T-cell (primary cell): ENCODE data around the gene ZNF32. TPM values are rescaled to one million over a fixed set of nuclear protein-coding genes. Genes with fewer than 3 reads are reported as not detected.
"Not testable (repeated sequence)": the region's sequence is repeated elsewhere in the genome, so short reads cannot be mapped to it uniquely, and the experiment has no call there.

ENCODE experiments used
- ATAC-seq, 4 experiments: fragments of 200-7000 bp in 3 of 4; fragments of 150-1000 bp in 1 of 4; cut with Tn5 transposase; replicated peaks in 1 of 4; 1 replicate in 3 of 4; 2 replicates in 1 of 4; pipeline ENCODE4 v1.10.0; 2021; ENCODE audit warnings: moderate library complexity in 3 of 4, mild to moderate bottlenecking in 2 of 4, moderate number of reproducible peaks in 1 of 4
- CTCF ChIA-PET, 2 donors: fragments of 300-600 bp; sonication (Branson Sonifier 250); formaldehyde crosslinking; loops; one replicate each; lab custom pipeline; 2022; ENCODE audit warnings: antibody characterized with exemption in 2 of 2; lab: Charles Lee
- POLR2A ChIA-PET, 2 donors: fragments of 300-600 bp; sonication (Branson Sonifier 250); formaldehyde crosslinking; loops; one replicate each; lab custom pipeline; 2022; ENCODE audit warnings: antibody characterized with exemption in 2 of 2; lab: Charles Lee
- DNase-seq, 35 experiments: peaks; one replicate each; pipeline versions ENCODE4 v3.0.0 to v3.0.0-alpha.2; 2013 to 2023
- H3K27ac ChIP-seq: one replicate; pipeline ENCODE4 v1.5.1; 2013; ENCODE audit warnings: low read length
- H3K27me3 ChIP-seq, 2 experiments: replicated peaks in 1 of 2; 1 replicate in 1 of 2; 2 replicates in 1 of 2; pipeline versions ENCODE4 v1.6.1 to v1.7.0; 2013; ENCODE audit warnings: low read length in 1 of 2, mixed read lengths in 1 of 2; ENCODE audit not compliant: control insufficient read depth in 2 of 2, insufficient read depth in 2 of 2; ENCODE audit errors: extremely low read depth in 1 of 2
- H3K36me3 ChIP-seq, 2 donors: 1 replicate in 1 of 2; 2 replicates in 1 of 2; pipeline versions ENCODE4 v1.6.1 to v1.7.0; 2013; ENCODE audit warnings: low read length in 1 of 2; ENCODE audit not compliant: control insufficient read depth in 2 of 2, insufficient read depth in 1 of 2; ENCODE audit errors: extremely low read depth in 1 of 2
- H3K4me1 ChIP-seq, 2 experiments: 1 replicate in 1 of 2; 2 replicates in 1 of 2; pipeline versions ENCODE4 v1.6.1 to v1.7.0; 2013; ENCODE audit warnings: low read length in 2 of 2, mixed read lengths in 1 of 2; ENCODE audit not compliant: insufficient read depth in 2 of 2, control insufficient read depth in 1 of 2; ENCODE audit errors: extremely low read depth in 1 of 2
- H3K4me3 ChIP-seq, 2 donors: 1 replicate in 1 of 2; 2 replicates in 1 of 2; pipeline versions ENCODE4 v1.5.1 to v1.7.0; 2013; ENCODE audit warnings: mild to moderate bottlenecking in 2 of 2, low read length in 1 of 2, moderate library complexity in 1 of 2; ENCODE audit not compliant: control insufficient read depth in 1 of 2; ENCODE audit errors: extremely low read depth in 1 of 2
- H3K9me3 ChIP-seq: 2 replicates; pipeline ENCODE4 v1.7.0; 2013
- H3K27ac Mint-ChIP-seq, 2 donors: one replicate each; pipeline ENCODE4 v1.8.0; 2020 to 2021; ENCODE audit warnings: mild to moderate bottlenecking in 2 of 2, mixed read lengths in 2 of 2
- H3K27me3 Mint-ChIP-seq, 2 donors: one replicate each; pipeline ENCODE4 v1.8.0; 2021 to 2022; ENCODE audit warnings: mixed read lengths in 2 of 2
- H3K36me3 Mint-ChIP-seq: one replicate; pipeline ENCODE4 v1.8.0; 2021; ENCODE audit warnings: mixed read lengths
- H3K4me1 Mint-ChIP-seq, 3 donors: one replicate each; pipeline ENCODE4 v1.8.0; 2020 to 2022; ENCODE audit warnings: mixed read lengths in 3 of 3, mild to moderate bottlenecking in 1 of 3
- H3K4me3 Mint-ChIP-seq, 3 donors: one replicate each; pipeline ENCODE4 v1.8.0; 2020 to 2022; ENCODE audit warnings: mild to moderate bottlenecking in 3 of 3, mixed read lengths in 3 of 3, moderate library complexity in 3 of 3
- H3K9me3 Mint-ChIP-seq, 3 donors: one replicate each; pipeline ENCODE4 v1.8.0; 2020 to 2022; ENCODE audit warnings: mixed read lengths in 3 of 3
- WGBS: methylation state at CpG from one replicate; pipeline ENCODE4 v1.1.5; 2013; ENCODE audit warnings: missing lambda C conversion rate; ENCODE audit not compliant: insufficient coverage; 5-methylcytosine and 5-hydroxymethylcytosine counted together
- total RNA-seq, 35 experiments: library from RNA in 6 of 35; stranded (reverse) in 6 of 35; fragments of 120-200 nt in 1 of 35; gene quantifications; one replicate each; pipeline versions ENCODE4 v1.2.1 to v1.2.4 and lab custom pipeline; 2013 to 2026

ZNF32 gene
- total RNA-seq, 5 donors from 2014 or later (not counting 1 experiment from before 2014, with no cell fraction given) = 25.3 to 38.2 (median 34.8) TPM

DNA sequence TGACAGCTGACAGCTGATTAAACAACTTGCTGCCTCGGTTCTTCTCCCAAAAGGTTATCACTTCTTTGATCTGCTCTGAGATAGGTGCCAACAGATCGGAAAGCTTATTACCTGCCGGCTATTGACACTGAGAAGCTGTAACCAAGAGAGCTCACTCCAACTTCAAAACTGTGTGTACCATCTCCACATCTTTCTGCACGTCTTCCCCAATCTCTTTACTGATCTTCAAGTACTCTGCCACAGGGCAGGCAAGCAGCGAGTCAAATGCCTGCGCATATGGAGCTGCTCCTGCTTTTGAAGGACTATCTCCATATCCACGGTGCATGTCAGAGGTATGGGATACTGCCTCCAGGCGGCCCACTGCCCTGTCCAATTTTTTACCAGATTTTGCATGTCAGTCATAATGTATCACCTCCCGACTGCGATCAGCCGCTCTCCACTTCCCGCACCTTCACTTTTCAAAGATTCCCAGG, 42.8 kb downstream of the ZNF32 start:
- Mint-ChIP-seq H3K9me3 (no peaks in the 10 kb centered on the region), H3K27ac (peak overlapping the region; percentile 63 to 86), H3K36me3 (peaks cover 29% of the 10 kb centered on the region), H3K4me3 (peak overlapping the region; percentile 82 to 85 (median 84)), H3K27me3 (no peaks in the 10 kb centered on the region), H3K4me1 (peaks cover 33 to 42% (median 39%) of the 10 kb centered on the region in 3 donors)
- POLR2A ChIA-PET = no interaction called here
- H3K4me1 ChIP-seq = peaks cover 5 to 21% of the 10 kb centered on the region in 2 experiments
- H3K9me3 ChIP-seq = no peaks in the 10 kb centered on the region
- H3K27ac ChIP-seq = peak overlapping the region; percentile 31
- DNase-seq (peak in 1 of 35 experiments; percentile 3), ATAC-seq (peak in 3 of 4 experiments; percentile 22 to 26 (median 25))
- CTCF ChIA-PET = no interaction called here
- peak overlapping the region; percentile 76 to 81 for H3K4me3 ChIP-seq
- H3K27me3 ChIP-seq = no peaks in the 10 kb centered on the region
- peaks cover 0 to 3% of the 10 kb centered on the region in 2 donors for H3K36me3 ChIP-seq
- WGBS = 65% methylated on average over 11 of the region's 12 CpGs

- peaks cover under 1 to 14% of the 10 kb centered on the region in 2 experiments for H3K4me1 ChIP-seq
- H3K27me3 ChIP-seq, DNase-seq, H3K36me3 Mint-ChIP-seq, H3K9me3 ChIP-seq, CTCF ChIA-PET, ATAC-seq, H3K4me3 ChIP-seq, H3K27ac ChIP-seq, H3K9me3 Mint-ChIP-seq, H3K27me3 Mint-ChIP-seq, POLR2A ChIA-PET, H3K4me3 Mint-ChIP-seq, H3K36me3 ChIP-seq, H3K27ac Mint-ChIP-seq: not testable (repeated sequence)
- peaks cover 12 to 16% (median 14%) of the 10 kb centered on the region in 3 donors for H3K4me1 Mint-ChIP-seq
- 93% methylated on average over 2 of the region's 6 CpGs for WGBS
Measured at GRCh38 chr10:43601576-43601975, 47.1 kb downstream of the ZNF32 start.

DNA sequence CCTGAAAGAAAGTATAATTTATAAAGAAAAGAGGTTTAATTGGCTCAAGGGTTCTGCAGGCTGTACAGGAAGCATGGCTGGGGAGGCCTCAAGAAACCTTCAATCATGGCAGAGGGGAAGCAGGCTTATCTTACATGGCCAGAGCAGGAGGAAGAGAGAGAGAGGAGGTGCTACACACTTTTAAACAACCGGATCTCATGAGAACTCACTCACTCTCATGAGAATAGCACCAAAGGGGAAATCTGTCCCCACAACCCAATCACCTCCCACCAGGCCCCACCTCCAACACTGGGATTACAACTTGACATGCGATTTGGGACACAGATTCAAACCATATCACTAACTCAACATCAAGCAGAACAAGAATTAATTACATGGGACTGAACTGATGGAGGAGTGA, 49.3 kb downstream of the ZNF32 start:
- DNase-seq (no peak), ATAC-seq (no peak)
- H3K27ac ChIP-seq = no peak overlapping the region
- ChIA-PET CTCF (interaction anchor here in 1 of 2 donors (0.6 kb wide), 1 partner anchor 20 kb away, joined by 3 read pairs; no protein-coding TSS in a partner anchor), POLR2A (no interaction called here)
- H3K4me3 ChIP-seq = no peak overlapping the region
- H3K27me3 ChIP-seq = no peaks in the 10 kb centered on the region
- Mint-ChIP-seq H3K36me3 (no peaks in the 10 kb centered on the region), H3K4me3 (no peak overlapping the region), H3K9me3 (no peaks in the 10 kb centered on the region), H3K27ac (peak overlapping the region in 1 of 2 donors; percentile 15), H3K27me3 (no peaks in the 10 kb centered on the region), H3K4me1 (peaks cover 27 to 31% (median 29%) of the 10 kb centered on the region in 3 donors)
- no peaks in the 10 kb centered on the region for H3K9me3 ChIP-seq
- H3K36me3 ChIP-seq = no peaks in the 10 kb centered on the region
- H3K4me1 ChIP-seq = peaks cover 17 to 29% of the 10 kb centered on the region in 2 experiments
- WGBS = no CpG with 5 or more reads among the region's 2 CpGs

GRCh38 chr10:43598446-43598845, 50.2 kb downstream of the ZNF32 start:
- ATAC-seq (no peak), DNase-seq (no peak)
- H3K36me3 Mint-ChIP-seq = no peaks in the 10 kb centered on the region
- 79% methylated on average over 2 of the region's 2 CpGs for WGBS
- H3K4me3 Mint-ChIP-seq = no peak overlapping the region
- no peaks in the 10 kb centered on the region for H3K27me3 Mint-ChIP-seq
- H3K36me3 ChIP-seq = no peaks in the 10 kb centered on the region
- no peak overlapping the region for H3K27ac Mint-ChIP-seq
- H3K9me3 ChIP-seq = no peaks in the 10 kb centered on the region
- ChIA-PET POLR2A (no interaction called here), CTCF (no interaction called here)
- H3K4me1 Mint-ChIP-seq = peaks cover 28 to 35% (median 34%) of the 10 kb centered on the region in 3 donors
- H3K4me3 ChIP-seq = no peak overlapping the region
- no peak overlapping the region for H3K27ac ChIP-seq
- H3K4me1 ChIP-seq = peaks cover 17 to 32% of the 10 kb centered on the region in 2 experiments
- H3K27me3 ChIP-seq = no peaks in the 10 kb centered on the region
- H3K9me3 Mint-ChIP-seq = no peaks in the 10 kb centered on the region

DNA sequence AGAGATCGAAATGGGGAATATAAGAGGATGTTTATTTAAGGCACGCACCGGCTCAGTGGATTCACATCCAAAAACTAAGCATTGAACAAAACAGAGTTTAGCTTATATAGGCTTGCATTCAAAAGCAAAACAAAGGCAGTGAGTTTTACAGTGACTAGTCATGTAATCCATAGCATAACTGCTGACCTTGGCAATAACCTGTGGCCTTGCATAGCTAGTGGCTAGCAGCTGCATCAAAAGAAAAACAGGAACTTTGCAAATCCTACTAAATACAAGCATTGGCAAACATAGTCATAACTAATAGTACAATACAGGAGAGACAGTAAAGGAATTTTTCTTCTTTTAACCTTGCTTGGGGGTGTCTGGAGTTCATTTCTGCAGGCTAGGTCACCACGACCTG, 52.1 kb downstream of the ZNF32 start:
- POLR2A ChIA-PET = interaction anchor here in 1 of 2 donors (0.6 kb wide), 1 partner anchor 94 kb away, joined by 3 read pairs; no protein-coding TSS in a partner anchor
- H3K27ac Mint-ChIP-seq = peak overlapping the region; percentile 16 to 91

DNA sequence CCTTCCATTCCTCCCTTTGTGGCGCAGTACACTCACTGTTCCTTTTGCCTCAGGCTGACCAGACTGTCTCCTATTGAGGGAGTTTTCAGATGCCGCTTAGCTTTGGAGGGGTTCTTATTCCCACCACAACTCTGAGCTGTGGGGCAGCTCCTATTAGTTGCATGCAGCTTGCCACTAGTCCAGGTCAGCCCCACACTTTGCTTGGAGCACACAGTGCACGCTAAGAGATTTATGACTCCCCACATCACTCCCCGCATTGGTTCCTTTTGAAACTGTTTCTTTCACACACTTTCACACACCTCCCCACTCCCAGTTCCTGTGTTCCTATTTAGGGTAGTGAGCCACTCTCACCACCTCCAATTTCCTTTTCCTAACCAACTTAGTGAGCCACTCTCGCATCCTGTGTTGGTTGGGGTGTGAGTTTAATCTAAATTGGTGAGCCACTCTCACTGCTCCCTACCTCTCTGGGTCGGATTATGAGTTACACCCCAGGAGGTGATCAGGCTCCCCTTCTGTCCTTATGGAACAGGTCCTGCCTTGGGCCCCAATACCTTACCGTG, 52.9 kb downstream of the ZNF32 start:
- peaks cover 17 to 32% of the 10 kb centered on the region in 2 experiments for H3K4me1 ChIP-seq
- Mint-ChIP-seq H3K27ac (peak overlapping the region; percentile 73 to 91), H3K36me3 (no peaks in the 10 kb centered on the region), H3K4me1 (peaks cover 28 to 35% (median 34%) of the 10 kb centered on the region in 3 donors), H3K27me3 (peaks cover 0 to under 1% of the 10 kb centered on the region in 2 donors), H3K9me3 (peaks cover 0 to 7% (median 0%) of the 10 kb centered on the region in 3 donors), H3K4me3 (peak overlapping the region; percentile 77 to 85 (median 81))
- peak; percentile 55 to 67 (median 62) for ATAC-seq
- H3K27ac ChIP-seq = peak overlapping the region; percentile 69
- CTCF ChIA-PET = no interaction called here
- 11% methylated on average over 4 of the region's 7 CpGs for WGBS
- H3K27me3 ChIP-seq = no peaks in the 10 kb centered on the region
- peaks cover 2% of the 10 kb centered on the region for H3K9me3 ChIP-seq
- peak in 3 of 35 experiments; percentile 1 to 39 (median 12) for DNase-seq
- H3K4me3 ChIP-seq = peak overlapping the region; percentile 10 to 44
- no peaks in the 10 kb centered on the region for H3K36me3 ChIP-seq
- POLR2A ChIA-PET = interaction anchor here in 1 of 2 donors (0.6 kb wide), 1 partner anchor 94 kb away, joined by 3 read pairs; no protein-coding TSS in a partner anchor

More for the DNA sequence above, 52.1 kb downstream of the ZNF32 start:
- peaks cover 17 to 32% of the 10 kb centered on the region in 2 experiments for H3K4me1 ChIP-seq
- ATAC-seq (no peak), DNase-seq (no peak)
- no peaks in the 10 kb centered on the region for H3K36me3 ChIP-seq
- CTCF ChIA-PET = no interaction called here
- H3K27me3 Mint-ChIP-seq = no peaks in the 10 kb centered on the region
- peaks cover 0 to 4% (median 0%) of the 10 kb centered on the region in 3 donors for H3K9me3 Mint-ChIP-seq
- no peak overlapping the region for H3K4me3 ChIP-seq
- H3K4me1 Mint-ChIP-seq = peaks cover 28 to 35% (median 34%) of the 10 kb centered on the region in 3 donors
- H3K4me3 Mint-ChIP-seq = peak overlapping the region in 1 of 3 donors; percentile 81
- H3K27me3 ChIP-seq = no peaks in the 10 kb centered on the region
- peaks cover 2% of the 10 kb centered on the region for H3K9me3 ChIP-seq
- WGBS = no CpG with 5 or more reads among the region's 4 CpGs
- peak overlapping the region; percentile 69 for H3K27ac ChIP-seq
- H3K36me3 Mint-ChIP-seq = no peaks in the 10 kb centered on the region
